Mesendoderm (in vitro differentiated cells): ENCODE data around the gene MYOT. TPM values are rescaled to one million over a fixed set of nuclear protein-coding genes. Genes with fewer than 3 reads are reported as not detected.

Experiments used
- DNase-seq: peaks from one replicate; pipeline ENCODE4 v3.0.0; 2013
- H2AK5ac ChIP-seq: 2 replicates; pipeline ENCODE4 v1.6.1; 2013; ENCODE audit warnings: low read length, inconsistent platforms
- H2BK120ac ChIP-seq: 2 replicates; pipeline ENCODE4 v1.6.1; 2013; ENCODE audit warnings: low read depth, mild to moderate bottlenecking, low read length, moderate library complexity, mixed read lengths
- H2BK15ac ChIP-seq: replicated peaks from 2 replicates; pipeline ENCODE4 v1.6.1; 2013; ENCODE audit warnings: low read depth, mild to moderate bottlenecking, moderate library complexity
- H2BK5ac ChIP-seq: 2 replicates; pipeline ENCODE4 v1.6.1; 2013; ENCODE audit warnings: low read length, inconsistent platforms
- H3K18ac ChIP-seq: 2 replicates; pipeline ENCODE4 v1.6.1; 2013; ENCODE audit warnings: mild to moderate bottlenecking, low read length, mixed read lengths
- H3K23ac ChIP-seq: one replicate; pipeline ENCODE4 v1.6.1; 2013; ENCODE audit warnings: low read length
- H3K27ac ChIP-seq: 2 replicates; pipeline ENCODE4 v1.5.1; 2013; ENCODE audit warnings: low read depth, mild to moderate bottlenecking, inconsistent platforms, low read length, moderate library complexity
- H3K27me3 ChIP-seq: 2 replicates; pipeline ENCODE4 v1.6.1; 2013; ENCODE audit warnings: low read length, control low read depth, mild to moderate bottlenecking, inconsistent platforms; ENCODE audit not compliant: insufficient read depth, poor library complexity
- H3K36me3 ChIP-seq: 2 replicates; pipeline ENCODE4 v1.6.1; 2013; ENCODE audit warnings: low read length, inconsistent platforms; ENCODE audit not compliant: control insufficient read depth, insufficient read depth
- H3K4ac ChIP-seq: one replicate; pipeline ENCODE4 v1.6.1; 2013; ENCODE audit warnings: low read depth, mild to moderate bottlenecking, low read length, moderate library complexity
- H3K4me1 ChIP-seq: 2 replicates; pipeline ENCODE4 v1.6.1; 2013; ENCODE audit warnings: low read depth, low read length, inconsistent platforms; ENCODE audit not compliant: control insufficient read depth
- H3K4me2 ChIP-seq: 2 replicates; pipeline ENCODE4 v1.6.1; 2013; ENCODE audit warnings: low read length
- H3K4me3 ChIP-seq: 2 replicates; pipeline ENCODE4 v1.5.1; 2013; ENCODE audit warnings: mild to moderate bottlenecking, low read length
- H3K56ac ChIP-seq: one replicate; pipeline ENCODE4 v1.6.1; 2013; ENCODE audit warnings: low read length
- H3K79me1 ChIP-seq: 2 replicates; pipeline ENCODE4 v1.6.1; 2013; ENCODE audit warnings: low read length, inconsistent platforms
- H3K79me2 ChIP-seq: 2 replicates; pipeline ENCODE4 v1.6.1; 2013; ENCODE audit warnings: mild to moderate bottlenecking, low read length; ENCODE audit not compliant: control insufficient read depth, insufficient read depth
- H3K9ac ChIP-seq: 2 replicates; pipeline ENCODE4 v1.6.1; 2013; ENCODE audit warnings: low read length, inconsistent platforms
- H4K5ac ChIP-seq: one replicate; pipeline ENCODE4 v1.6.1; 2013; ENCODE audit warnings: low read length
- H4K8ac ChIP-seq: one replicate; pipeline ENCODE4 v1.6.1; 2013; ENCODE audit warnings: low read depth, mild to moderate bottlenecking, control low read depth, low read length, moderate library complexity
- WGBS: extraction: QIAGEN DNeasy Blood & Tissue Kit; methylation state at CpG from one replicate; pipeline ENCODE4 v1.1.7; 2013; ENCODE audit warnings: low lambda C conversion rate, missing lambda C conversion rate; ENCODE audit not compliant: insufficient coverage; ENCODE audit errors: extremely low coverage; 5-methylcytosine and 5-hydroxymethylcytosine counted together
- polyA plus RNA-seq, 2 experiments: library from polyadenylated mRNA; stranded (reverse); fragments of 200-250 nt; gene quantifications; one replicate each; pipeline ENCODE4 v1.2.3, GENCODE V29; 2013

Gene MYOT, protein sequence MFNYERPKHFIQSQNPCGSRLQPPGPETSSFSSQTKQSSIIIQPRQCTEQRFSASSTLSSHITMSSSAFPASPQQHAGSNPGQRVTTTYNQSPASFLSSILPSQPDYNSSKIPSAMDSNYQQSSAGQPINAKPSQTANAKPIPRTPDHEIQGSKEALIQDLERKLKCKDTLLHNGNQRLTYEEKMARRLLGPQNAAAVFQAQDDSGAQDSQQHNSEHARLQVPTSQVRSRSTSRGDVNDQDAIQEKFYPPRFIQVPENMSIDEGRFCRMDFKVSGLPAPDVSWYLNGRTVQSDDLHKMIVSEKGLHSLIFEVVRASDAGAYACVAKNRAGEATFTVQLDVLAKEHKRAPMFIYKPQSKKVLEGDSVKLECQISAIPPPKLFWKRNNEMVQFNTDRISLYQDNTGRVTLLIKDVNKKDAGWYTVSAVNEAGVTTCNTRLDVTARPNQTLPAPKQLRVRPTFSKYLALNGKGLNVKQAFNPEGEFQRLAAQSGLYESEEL
- not detected for polyA plus RNA-seq (2013, experiment 1 of 2)
- not detected for polyA plus RNA-seq (2013, experiment 2 of 2)

DNA sequence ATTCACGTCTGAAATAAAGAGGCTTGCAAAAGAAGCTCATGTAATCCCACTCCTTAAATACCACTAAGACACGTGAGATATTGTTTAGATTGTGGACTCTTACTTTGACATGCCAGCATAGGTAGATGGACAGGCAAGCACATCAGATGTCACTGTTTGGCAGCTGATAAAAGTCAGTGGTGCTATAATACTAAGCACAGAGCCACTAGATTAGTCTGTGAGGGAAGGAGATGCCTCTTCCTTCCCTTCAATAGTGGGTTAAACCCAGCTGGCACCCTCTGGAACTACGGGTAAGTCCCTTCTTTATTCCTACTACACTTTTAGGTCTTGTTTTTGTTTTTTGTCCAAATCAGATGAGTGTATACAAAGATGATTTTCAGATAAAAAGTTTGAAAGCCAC, at the start of gene MYOT:
Gene MYOT, plus strand, starts transcription at position 197 of the 400 bp plus-strand sequence. CDS start 2,792 bp downstream, outside the sequence.
- Histone ChIP-seq H3K79me2 (no peaks in the 10 kb centered on the region), H2BK120ac (no peak within 1 kb of the TSS), H3K56ac (no peak within 1 kb of the TSS), H3K23ac (no peak within 1 kb of the TSS), H4K5ac (no peak within 1 kb of the TSS), H3K4me3 (no peak within 1 kb of the TSS), H3K9ac (no peak within 1 kb of the TSS), H3K4ac (no peak within 1 kb of the TSS), H2BK15ac (no peak within 1 kb of the TSS), H3K79me1 (no peaks in the 10 kb centered on the region), H4K8ac (no peak within 1 kb of the TSS), H3K27ac (no peak within 1 kb of the TSS), H3K36me3 (no peaks in the 10 kb centered on the region), H2BK5ac (no peak within 1 kb of the TSS), H3K4me2 (no peak within 1 kb of the TSS), H3K27me3 (no peaks in the 10 kb centered on the region), H3K18ac (no peak within 1 kb of the TSS), H2AK5ac (no peak within 1 kb of the TSS), H3K4me1 (no peaks in the 10 kb centered on the region)
- DNase-seq: peak; percentile 36
- no CpG with 5 or more reads among the region's 3 CpGs for WGBS

DNA sequence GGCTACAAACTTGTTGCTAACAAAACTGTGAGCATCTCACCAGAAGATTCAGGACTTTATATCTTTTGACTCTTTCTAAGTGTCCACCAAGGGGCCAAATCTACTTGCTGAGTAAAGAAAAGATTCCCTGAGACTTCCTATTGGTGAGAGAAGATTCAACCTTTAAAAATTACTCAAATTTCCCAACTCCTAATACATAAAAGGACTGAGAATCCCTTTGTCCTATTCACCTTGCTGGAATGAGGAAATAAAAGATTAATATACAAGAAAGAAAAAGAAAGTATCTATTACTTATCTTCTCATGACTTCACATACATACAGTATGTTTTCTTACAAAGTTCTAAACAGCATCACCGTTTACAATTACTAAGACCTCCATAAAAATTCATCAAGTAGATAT, 47.9 kb upstream of the MYOT start:
- H3K56ac ChIP-seq: no peak overlapping the region
- no peak overlapping the region for H2BK120ac ChIP-seq
- no peak overlapping the region for H2BK5ac ChIP-seq
- H3K4me1 ChIP-seq: no peaks in the 10 kb centered on the region
- no CpG with 5 or more reads among the region's 1 CpG for WGBS
- H3K4ac ChIP-seq: no peak overlapping the region
- H3K79me1 ChIP-seq: no peaks in the 10 kb centered on the region
- no peaks in the 10 kb centered on the region for H3K27me3 ChIP-seq
- H2AK5ac ChIP-seq: no peak overlapping the region
- no peak overlapping the region for H3K4me3 ChIP-seq
- H3K23ac ChIP-seq: no peak overlapping the region
- H3K79me2 ChIP-seq: no peaks in the 10 kb centered on the region
- H2BK15ac ChIP-seq: no peak overlapping the region
- H4K8ac ChIP-seq: no peak overlapping the region
- no peak overlapping the region for H3K4me2 ChIP-seq
- H4K5ac ChIP-seq: no peak overlapping the region
- no peak overlapping the region for H3K27ac ChIP-seq
- H3K36me3 ChIP-seq: no peaks in the 10 kb centered on the region
- no peak overlapping the region for H3K9ac ChIP-seq
- no peak for DNase-seq
- no peak overlapping the region for H3K18ac ChIP-seq

DNA sequence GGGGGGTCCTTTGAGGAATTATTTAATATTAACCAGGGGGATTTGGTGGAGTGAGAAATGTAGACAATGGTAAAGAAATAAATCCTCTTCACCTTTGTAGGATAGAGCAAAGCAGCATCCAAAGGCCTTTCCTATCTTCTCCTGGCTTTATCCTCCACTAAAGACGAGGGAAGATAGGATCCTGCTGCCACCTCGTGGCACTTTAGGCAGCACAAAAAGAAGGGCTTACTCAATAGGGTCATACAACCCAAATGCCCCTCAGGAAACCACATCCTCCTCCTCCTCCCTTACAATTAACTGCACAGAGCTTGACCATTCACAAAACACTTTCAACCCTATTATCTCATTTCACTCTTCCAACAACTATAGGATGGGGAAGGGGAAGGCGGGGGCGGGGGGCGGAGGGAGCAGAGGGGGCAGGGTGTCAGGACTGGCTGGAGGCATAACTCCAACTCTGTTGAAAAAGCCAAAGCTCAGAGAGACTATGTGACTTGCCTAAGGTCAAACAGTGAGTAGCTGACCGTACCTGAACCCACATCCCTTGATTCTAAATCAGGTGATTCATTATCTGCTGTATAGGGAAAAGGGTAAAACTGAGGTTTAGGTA, 45.4 kb upstream of the MYOT start:
- Histone ChIP-seq H3K79me2 (no peaks in the 10 kb centered on the region), H4K5ac (no peak overlapping the region), H3K4me1 (no peaks in the 10 kb centered on the region), H3K4me2 (no peak overlapping the region), H3K27me3 (no peaks in the 10 kb centered on the region), H3K36me3 (no peaks in the 10 kb centered on the region), H3K4ac (no peak overlapping the region), H2BK120ac (no peak overlapping the region), H2BK15ac (no peak overlapping the region), H3K18ac (no peak overlapping the region), H3K4me3 (no peak overlapping the region), H3K56ac (no peak overlapping the region), H2BK5ac (no peak overlapping the region), H3K23ac (no peak overlapping the region), H3K27ac (no peak overlapping the region), H4K8ac (no peak overlapping the region), H3K79me1 (no peaks in the 10 kb centered on the region), H2AK5ac (no peak overlapping the region), H3K9ac (no peak overlapping the region)
- peak; percentile 89 for DNase-seq
- WGBS: no CpG with 5 or more reads among the region's 6 CpGs

DNA sequence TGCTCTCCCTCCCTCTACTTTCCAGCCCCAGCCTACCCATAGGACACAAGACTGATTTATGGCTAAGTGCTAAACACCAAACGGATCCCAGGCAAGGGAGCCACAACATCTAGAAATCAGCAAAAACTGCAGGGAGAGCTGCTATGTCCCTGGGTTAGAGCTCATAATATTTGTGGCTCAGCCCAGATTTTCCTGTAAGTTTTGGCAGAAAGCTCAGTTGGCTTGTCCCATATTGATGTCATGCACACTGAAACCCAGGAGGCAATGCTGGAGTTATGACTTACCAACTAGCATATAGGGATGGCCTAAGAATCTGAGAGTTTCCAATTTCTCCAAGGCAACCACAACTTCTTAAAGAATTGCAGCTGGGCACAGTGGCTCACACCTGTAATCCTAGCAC, 44.7 kb upstream of the MYOT start:
- no peak overlapping the region for H3K27ac ChIP-seq
- H3K4me3 ChIP-seq: no peak overlapping the region
- no peaks in the 10 kb centered on the region for H3K36me3 ChIP-seq
- no peak overlapping the region for H4K8ac ChIP-seq
- no peak overlapping the region for H3K56ac ChIP-seq
- H3K9ac ChIP-seq: no peak overlapping the region
- H2AK5ac ChIP-seq: no peak overlapping the region
- H3K23ac ChIP-seq: no peak overlapping the region
- H3K27me3 ChIP-seq: no peaks in the 10 kb centered on the region
- no peak overlapping the region for H3K18ac ChIP-seq
- no peaks in the 10 kb centered on the region for H3K79me1 ChIP-seq
- no peak overlapping the region for H3K4ac ChIP-seq
- no peak overlapping the region for H2BK120ac ChIP-seq
- H2BK5ac ChIP-seq: no peak overlapping the region
- no peak overlapping the region for H2BK15ac ChIP-seq
- no CpG with 5 or more reads among the region's 1 CpG for WGBS
- no peak overlapping the region for H4K5ac ChIP-seq
- no peak for DNase-seq
- no peaks in the 10 kb centered on the region for H3K4me1 ChIP-seq
- H3K4me2 ChIP-seq: no peak overlapping the region
- no peaks in the 10 kb centered on the region for H3K79me2 ChIP-seq

DNA sequence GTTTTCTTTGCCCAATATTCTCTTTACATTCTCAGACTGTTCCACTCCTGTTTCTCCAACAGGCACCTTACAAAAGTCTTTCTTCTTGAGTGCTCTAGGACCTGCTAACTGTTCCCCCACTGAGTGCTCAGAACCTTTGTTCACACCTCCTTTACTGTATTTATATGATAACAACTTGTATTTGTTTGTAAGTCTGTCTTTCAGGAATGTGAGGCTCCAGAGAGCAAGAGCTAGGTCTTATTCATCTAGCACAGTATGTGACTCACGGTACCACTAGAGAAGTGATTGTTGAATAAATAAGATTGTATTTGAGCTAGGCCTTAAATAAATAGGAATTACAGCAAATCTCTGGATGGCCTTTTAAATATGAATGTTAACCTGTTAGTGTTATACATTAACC, 42.5 kb upstream of the MYOT start:
- H3K4me1 ChIP-seq: no peaks in the 10 kb centered on the region
- no peak overlapping the region for H4K8ac ChIP-seq
- H3K18ac ChIP-seq: no peak overlapping the region
- H3K4ac ChIP-seq: no peak overlapping the region
- no peak overlapping the region for H3K23ac ChIP-seq
- no peaks in the 10 kb centered on the region for H3K79me2 ChIP-seq
- H3K36me3 ChIP-seq: no peaks in the 10 kb centered on the region
- no peaks in the 10 kb centered on the region for H3K27me3 ChIP-seq
- no peak overlapping the region for H3K56ac ChIP-seq
- H3K4me2 ChIP-seq: no peak overlapping the region
- no peak overlapping the region for H4K5ac ChIP-seq
- no CpG with 5 or more reads among the region's 1 CpG for WGBS
- H3K4me3 ChIP-seq: no peak overlapping the region
- no peak overlapping the region for H3K27ac ChIP-seq
- DNase-seq: peak; percentile 54
- no peak overlapping the region for H3K9ac ChIP-seq
- H2AK5ac ChIP-seq: no peak overlapping the region
- H2BK5ac ChIP-seq: no peak overlapping the region
- H2BK120ac ChIP-seq: no peak overlapping the region
- no peaks in the 10 kb centered on the region for H3K79me1 ChIP-seq
- no peak overlapping the region for H2BK15ac ChIP-seq
